Epithelial cell of alveolus of lung (primary cell): ENCODE data around the gene PDXK. TPM values are rescaled to one million over a fixed set of nuclear protein-coding genes. Genes with fewer than 3 reads are reported as not detected.

Experiments used
- total RNA-seq: library from RNA; depleted of rRNA; stranded (reverse); fragments of >200 nt; gene quantifications from 2 replicates; pipeline ENCODE4 v1.2.1, GENCODE V29; 2015

PDXK gene
- 29.5 and 96.8 TPM in 2 replicates for total RNA-seq

DNA sequence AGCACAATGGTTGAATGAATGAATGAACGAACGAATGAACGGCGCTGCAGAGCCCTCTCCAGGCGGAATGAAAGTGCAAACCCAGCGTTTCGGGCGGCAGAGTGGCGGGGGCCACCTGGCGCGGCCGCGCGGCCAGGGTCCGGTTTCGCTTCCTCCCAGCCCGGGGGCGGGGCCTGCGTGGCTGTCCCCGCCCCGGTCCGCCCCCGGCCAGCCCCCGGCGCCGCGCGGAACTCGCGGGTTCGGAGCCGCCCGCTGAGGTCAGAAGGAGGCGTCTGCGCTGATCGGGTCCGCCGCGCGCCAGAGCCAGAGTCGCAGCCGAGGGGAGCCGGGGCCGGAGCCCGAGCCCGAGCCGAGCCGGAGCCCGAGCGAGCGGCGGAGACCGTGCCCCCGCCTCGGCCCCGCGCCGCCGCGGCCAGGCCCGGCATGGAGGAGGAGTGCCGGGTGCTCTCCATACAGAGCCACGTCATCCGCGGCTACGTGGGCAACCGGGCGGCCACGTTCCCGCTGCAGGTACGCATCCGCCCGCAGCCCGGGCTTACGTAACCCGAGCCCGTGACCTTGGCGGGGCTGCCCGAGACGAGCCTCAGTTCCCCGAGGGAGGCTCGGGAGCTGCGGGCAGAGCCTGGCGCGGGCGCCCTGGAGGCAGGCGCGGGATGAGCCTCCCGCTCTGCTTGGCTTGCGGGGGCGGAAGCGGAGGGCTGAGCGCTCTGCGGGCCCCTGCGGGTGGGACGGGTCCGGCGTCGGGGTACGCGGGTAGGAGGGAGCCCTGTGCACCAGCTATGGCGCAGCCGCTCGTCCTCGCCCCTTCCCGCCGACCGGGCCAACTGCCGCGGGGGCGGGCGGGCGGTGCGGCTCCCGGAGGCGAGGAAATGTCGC lies at the start of gene PDXK:
Gene PDXK, plus strand, starts transcription at position 258 of the 876 bp plus-strand sequence. Its CDS starts 166 bp downstream, at position 424.

GRCh38 chr21:43775795-43776430 lies 57.0 kb downstream of the PDXK start, which contains the start of gene CSTB:
TSS of gene CSTB (minus strand) at chr21:43776308. CDS start at chr21:43776269, 39 bp downstream.

DNA sequence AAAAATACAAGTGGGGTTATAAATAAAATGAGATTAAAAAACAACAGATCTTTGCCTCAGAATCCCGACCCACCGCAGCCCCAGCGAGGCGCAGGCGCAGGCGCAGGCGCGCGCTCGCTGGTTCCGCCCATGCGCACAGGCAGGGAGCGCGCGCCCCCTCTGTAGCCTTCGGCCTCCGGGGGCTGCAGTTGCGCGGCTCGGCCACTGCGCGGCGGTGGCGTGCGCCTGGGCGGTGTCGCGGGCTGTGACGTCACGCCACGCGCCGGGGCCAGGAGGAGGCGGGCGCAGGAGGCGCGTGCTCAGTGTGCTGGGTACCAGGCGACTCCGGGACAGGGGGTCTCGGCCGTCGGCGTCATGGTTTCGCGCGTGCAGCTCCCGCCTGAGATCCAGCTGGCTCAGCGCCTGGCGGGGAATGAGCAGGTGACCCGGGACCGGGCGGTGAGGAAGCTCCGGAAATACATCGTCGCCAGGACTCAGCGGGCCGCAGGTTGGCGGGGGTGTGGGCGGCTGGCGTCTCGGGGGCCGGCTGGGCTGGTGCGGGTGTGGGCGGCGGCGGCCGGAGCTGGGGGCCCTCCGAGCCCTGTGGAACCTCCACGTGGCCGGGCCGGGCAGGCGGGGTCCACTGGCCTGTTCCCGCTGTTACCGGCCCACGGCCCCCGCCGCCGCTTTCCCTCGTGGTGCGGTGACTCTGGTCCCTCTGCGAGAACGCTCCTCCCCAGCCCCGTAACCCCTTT lies 70.5 kb downstream of the PDXK start, which contains the start of gene RRP1:
Gene RRP1, plus strand, starts transcription at position 302 of the 734 bp plus-strand sequence. Its CDS starts 53 bp downstream, at position 355.

Other genes with a start within 250 kb of the PDXK start
- 0.48 and 1.0 TPM in 2 replicates for gene HSF2BP, start 59.6 kb upstream of the PDXK start, total RNA-seq
- 20.3 and 27.8 TPM in 2 replicates for gene RRP1B, start 59.6 kb upstream of the PDXK start, total RNA-seq
- gene CSTB, start 57.2 kb downstream of the PDXK start, total RNA-seq = 12.5 and 13.8 TPM in 2 replicates
- gene RRP1, start 70.4 kb downstream of the PDXK start, total RNA-seq = 16.5 and 21.1 TPM in 2 replicates
- gene AGPAT3, start 146.1 kb downstream of the PDXK start, total RNA-seq = 36.9 and 52.5 TPM in 2 replicates